H9 (cell line): ENCODE measurements around the gene RBM14. TPM values are rescaled to one million over a fixed set of nuclear protein-coding genes. Genes with fewer than 3 reads are reported as not detected.

Source experiments
- DNase-seq: peaks from one replicate; pipeline ENCODE4 v3.0.0-alpha.2; 2017
- H2AFZ ChIP-seq: one replicate; pipeline ENCODE4 v1.6.1; 2013; ENCODE audit warnings: mild to moderate bottlenecking, low read length, control low read depth, moderate library complexity
- H2AK5ac ChIP-seq: 2 replicates; pipeline ENCODE4 v1.6.1; 2013; ENCODE audit warnings: low read length, control low read depth, mixed read lengths; ENCODE audit not compliant: insufficient read length
- H2BK120ac ChIP-seq: one replicate; pipeline ENCODE4 v1.6.1; 2013; ENCODE audit warnings: low read depth, mild to moderate bottlenecking, low read length, control low read depth, inconsistent platforms; ENCODE audit not compliant: poor library complexity, severe bottlenecking
- H2BK12ac ChIP-seq: 2 replicates; pipeline ENCODE4 v1.6.1; 2013; ENCODE audit warnings: low read length, control low read depth, mixed read lengths, low read depth; ENCODE audit not compliant: insufficient read length
- H2BK15ac ChIP-seq: 2 replicates; pipeline ENCODE4 v1.6.1; 2013; ENCODE audit warnings: low read depth, low read length, control low read depth
- H2BK20ac ChIP-seq: one replicate; pipeline ENCODE4 v1.6.1; 2013; ENCODE audit warnings: low read depth, mild to moderate bottlenecking, low read length, control low read depth, inconsistent platforms; ENCODE audit not compliant: poor library complexity, severe bottlenecking
- H2BK5ac ChIP-seq: 2 replicates; pipeline ENCODE4 v1.6.1; 2013; ENCODE audit warnings: low read length, control low read depth, mixed read lengths; ENCODE audit not compliant: insufficient read length
- H3K14ac ChIP-seq: 2 replicates; pipeline ENCODE4 v1.6.1; 2013; ENCODE audit warnings: low read length, control low read depth; ENCODE audit not compliant: insufficient read depth
- H3K18ac ChIP-seq: 2 replicates; pipeline ENCODE4 v1.6.1; 2013; ENCODE audit warnings: low read depth, mild to moderate bottlenecking, mixed read lengths, low read length, control low read depth; ENCODE audit not compliant: insufficient read length
- H3K23ac ChIP-seq: 2 replicates; pipeline ENCODE4 v1.6.1; 2013; ENCODE audit warnings: low read length, control low read depth, mixed read lengths, low read depth; ENCODE audit not compliant: insufficient read length
- H3K23me2 ChIP-seq: 2 replicates; pipeline ENCODE4 v1.6.1; 2013; ENCODE audit warnings: low read depth, mild to moderate bottlenecking, mixed read lengths, low read length, control low read depth; ENCODE audit not compliant: insufficient read length, poor library complexity, severe bottlenecking
- H3K27ac ChIP-seq: 2 replicates; pipeline ENCODE4 v1.5.1; 2013; ENCODE audit warnings: low read length, control low read depth, mixed read lengths, low read depth; ENCODE audit not compliant: insufficient read length
- H3K27me3 ChIP-seq: 2 replicates; pipeline ENCODE4 v1.6.1; 2013; ENCODE audit warnings: low read length, control low read depth, inconsistent platforms; ENCODE audit not compliant: insufficient read depth
- H3K4ac ChIP-seq: 2 replicates; pipeline ENCODE4 v1.6.1; 2013; ENCODE audit warnings: low read depth, mild to moderate bottlenecking, control low read depth, inconsistent platforms, low read length, moderate library complexity
- H3K4me1 ChIP-seq: 2 replicates; pipeline ENCODE4 v1.6.1; 2013; ENCODE audit warnings: low read length, control low read depth, inconsistent platforms; ENCODE audit not compliant: insufficient read depth
- H3K4me2 ChIP-seq: 2 replicates; pipeline ENCODE4 v1.6.1; 2013; ENCODE audit warnings: low read length, control low read depth, mixed read lengths; ENCODE audit not compliant: insufficient read length, insufficient read depth
- H3K56ac ChIP-seq: 2 replicates; pipeline ENCODE4 v1.6.1; 2013; ENCODE audit warnings: low read depth, mild to moderate bottlenecking, mixed read lengths, low read length, control low read depth; ENCODE audit not compliant: insufficient read length
- H3K79me1 ChIP-seq: 2 replicates; pipeline ENCODE4 v1.6.1; 2013; ENCODE audit warnings: low read depth, mild to moderate bottlenecking, moderate library complexity, low read length, control low read depth, inconsistent platforms; ENCODE audit not compliant: insufficient read depth, poor library complexity, severe bottlenecking
- H3K79me2 ChIP-seq: 2 replicates; pipeline ENCODE4 v1.6.1; 2013; ENCODE audit warnings: low read length, control low read depth, inconsistent platforms; ENCODE audit not compliant: insufficient read depth
- H3K9ac ChIP-seq: 2 replicates; pipeline ENCODE4 v1.6.1; 2013; ENCODE audit warnings: low read length, control low read depth, mixed read lengths; ENCODE audit not compliant: insufficient read length; ENCODE audit errors: extremely low read depth
- H3K9me3 ChIP-seq: one replicate; pipeline ENCODE4 v1.6.1; 2013; ENCODE audit warnings: low read depth, low read length, inconsistent platforms; ENCODE audit not compliant: control insufficient read depth
- H3T11ph ChIP-seq: one replicate; pipeline ENCODE4 v1.6.1; 2013; ENCODE audit warnings: mild to moderate bottlenecking, low read length, control low read depth, inconsistent platforms
- H4K20me1 ChIP-seq: one replicate; pipeline ENCODE4 v1.6.1; 2013; ENCODE audit not compliant: control insufficient read depth, insufficient read length, insufficient read depth
- H4K5ac ChIP-seq: 2 replicates; pipeline ENCODE4 v1.6.1; 2013; ENCODE audit warnings: low read depth, mild to moderate bottlenecking, mixed read lengths, low read length, control low read depth; ENCODE audit not compliant: insufficient read length
- H4K8ac ChIP-seq: replicated peaks from 2 replicates; pipeline ENCODE4 v1.6.1; 2013; ENCODE audit warnings: low read length, control low read depth, mixed read lengths, low read depth; ENCODE audit not compliant: insufficient read length
- H4K91ac ChIP-seq: 2 replicates; pipeline ENCODE4 v1.6.1; 2013; ENCODE audit warnings: low read depth, mild to moderate bottlenecking, moderate library complexity, mixed read lengths, low read length, control low read depth; ENCODE audit not compliant: insufficient read length
- H3K27ac Mint-ChIP-seq, 3 experiments: 2 replicates in 2 of 3; 3 replicates in 1 of 3; pipeline ENCODE4 v1.8.0; 2020 to 2021; ENCODE audit warnings: mixed read lengths in 3 of 3, mild to moderate bottlenecking in 1 of 3, moderate library complexity in 1 of 3
- H3K27me3 Mint-ChIP-seq: 2 replicates; pipeline ENCODE4 v1.8.0; 2021; ENCODE audit warnings: low read depth, mild to moderate bottlenecking, moderate library complexity, mixed read lengths
- H3K36me3 Mint-ChIP-seq, 3 experiments: 2 replicates in 2 of 3; 3 replicates in 1 of 3; pipeline ENCODE4 v1.8.0; 2020 to 2021; ENCODE audit warnings: low read depth in 3 of 3, mixed read lengths in 3 of 3; ENCODE audit not compliant: insufficient read depth in 1 of 3
- H3K4me1 Mint-ChIP-seq, 2 experiments: 2 replicates each; pipeline ENCODE4 v1.8.0; 2020; ENCODE audit warnings: mixed read lengths in 2 of 2
- H3K4me3 Mint-ChIP-seq, 2 experiments: 2 replicates in 1 of 2; 3 replicates in 1 of 2; pipeline ENCODE4 v1.8.0; 2020 to 2021; ENCODE audit warnings: mild to moderate bottlenecking in 2 of 2, mixed read lengths in 2 of 2, moderate library complexity in 1 of 2
- H3K9me3 Mint-ChIP-seq, 2 experiments: 2 replicates in 1 of 2; 3 replicates in 1 of 2; pipeline ENCODE4 v1.8.0; 2020; ENCODE audit warnings: mild to moderate bottlenecking in 2 of 2, mixed read lengths in 2 of 2, moderate library complexity in 1 of 2
- CTCF ChIP-seq: fragments of 200-600 bp; sonication (generic); conservative IDR thresholded peaks from 3 replicates; pipeline ENCODE4 v1.8.0; 2021; ENCODE audit warnings: antibody characterized with exemption, mild to moderate bottlenecking
- WGBS: extraction: QIAGEN DNeasy Blood & Tissue Kit; methylation state at CpG from one replicate; pipeline ENCODE4 v1.1.7; 2013; ENCODE audit warnings: missing lambda C conversion rate, low lambda C conversion rate, mixed read lengths; ENCODE audit not compliant: insufficient read length; ENCODE audit errors: extremely low coverage; 5-methylcytosine and 5-hydroxymethylcytosine counted together
- total RNA-seq: library from RNA; stranded (reverse); gene quantifications from 2 replicates; pipeline ENCODE4 v1.2.1, GENCODE V29; 2021

Gene RBM14
- total RNA-seq, 1 experiment from 2014 or later: 171 TPM

GRCh38 chr11:66626926-66627325 is 10.5 kb downstream of the RBM14 start:
- H2AFZ ChIP-seq: no peak overlapping the region
- peaks cover 4% of the 10 kb centered on the region for H4K20me1 ChIP-seq
- no peaks in the 10 kb centered on the region for H3K4me1 ChIP-seq
- no peak overlapping the region for H3K9ac ChIP-seq
- no peaks in the 10 kb centered on the region; a peak in 1 of 5 replicates for H3K9me3 Mint-ChIP-seq
- peaks cover 63 to 87% (median 87%) of the 10 kb centered on the region in 3 experiments for H3K36me3 Mint-ChIP-seq
- H4K8ac ChIP-seq: no peak overlapping the region
- H2BK5ac ChIP-seq: no peak overlapping the region
- H2BK20ac ChIP-seq: no peak overlapping the region
- H4K5ac ChIP-seq: no peak overlapping the region
- H3K4me3 Mint-ChIP-seq: no peak overlapping the region
- H3K27me3 Mint-ChIP-seq: no peaks in the 10 kb centered on the region
- no peaks in the 10 kb centered on the region for H3K23me2 ChIP-seq
- no CpG with 5 or more reads among the region's 7 CpGs for WGBS
- no peak overlapping the region for H3K23ac ChIP-seq
- no peak for DNase-seq
- no peaks in the 10 kb centered on the region for H3K9me3 ChIP-seq
- no peak overlapping the region for H3K56ac ChIP-seq
- no peak for TF ChIP-seq CTCF
- H3K27ac Mint-ChIP-seq: no peak overlapping the region; a peak in 1 of 7 replicates
- H2BK120ac ChIP-seq: no peak overlapping the region
- no peak overlapping the region for H2BK15ac ChIP-seq
- H3K4me1 Mint-ChIP-seq: peaks cover under 1 to 4% of the 10 kb centered on the region in 2 experiments; a peak in 2 of 4 replicates
- peaks cover 12% of the 10 kb centered on the region for H3K79me1 ChIP-seq
- no peak overlapping the region for H3K14ac ChIP-seq
- H2BK12ac ChIP-seq: no peak overlapping the region
- no peak overlapping the region for H4K91ac ChIP-seq
- peaks cover 60% of the 10 kb centered on the region; the same call in 1 of the 2 replicates for H3K79me2 ChIP-seq
- H3K27me3 ChIP-seq: no peaks in the 10 kb centered on the region
- H3T11ph ChIP-seq: no peak overlapping the region
- H3K18ac ChIP-seq: no peak overlapping the region
- no peak overlapping the region for H3K27ac ChIP-seq
- H2AK5ac ChIP-seq: no peak overlapping the region
- no peak overlapping the region for H3K4ac ChIP-seq
- H3K4me2 ChIP-seq: no peak overlapping the region
